Ramos (cell line): ENCODE results near the gene NFKBIA.

Source experiments
- in situ Hi-C: fragments of 300-500 bp; cut with MboI; formaldehyde crosslinking; loops from one replicate; pipeline ENCODE4 v1.14.3; 2022; ENCODE audit warnings: low sequenced_read_pairs; ENCODE audit not compliant: unreplicated experiment

NFKBIA gene

GRCh38 chr14:35351897-35352273 lies 52.7 kb downstream of the NFKBIA start:
- in situ Hi-C loops, result no loop called here
